Fibroblast of villous mesenchyme (primary cell): ENCODE data around the gene GDA. TPM values are rescaled to one million over a fixed set of nuclear protein-coding genes. Genes with fewer than 3 reads are reported as not detected.

Experiments used
- DNase-seq: peaks from one replicate; pipeline ENCODE4 v3.0.0-alpha.2; 2010; ENCODE audit warnings: low read depth
- H3K4me3 ChIP-seq: 2 replicates; pipeline ENCODE4 v1.5.1; 2011; ENCODE audit warnings: low read depth, mild to moderate bottlenecking, low read length
- CTCF ChIP-seq: IDR thresholded peaks from 2 replicates; pipeline ENCODE4 v1.5.1; 2012; ENCODE audit warnings: low read depth, mild to moderate bottlenecking, low read length; ENCODE audit not compliant: insufficient read depth
- total RNA-seq: library from RNA; depleted of rRNA; stranded (reverse); fragments of >200 nt; gene quantifications from 2 replicates; pipeline ENCODE4 v1.2.3, GENCODE V29; 2012

Gene GDA
- total RNA-seq, 1 donor = 4.3 TPM

- no peak overlapping the region for H3K4me3 ChIP-seq
- DNase-seq = no peak
- TF ChIP-seq CTCF = no peak
Observed at GRCh38 chr9:72129271-72130156, 19.7 kb upstream of the GDA start.

- no peak for DNase-seq
- H3K4me3 ChIP-seq = no peak overlapping the region
- TF ChIP-seq CTCF = no peak
Observed at GRCh38 chr9:72130321-72130720, 18.9 kb upstream of the GDA start.

GRCh38 chr9:72131206-72131605 is 18.0 kb upstream of the GDA start:
- no peak for DNase-seq
- TF ChIP-seq CTCF = no peak
- H3K4me3 ChIP-seq = no peak overlapping the region

- no peak overlapping the region for H3K4me3 ChIP-seq
- DNase-seq = no peak
- TF ChIP-seq CTCF = no peak
Observed at GRCh38 chr9:72132052-72132451, 17.2 kb upstream of the GDA start.

GRCh38 chr9:72133365-72134035 is 15.7 kb upstream of the GDA start:
- no peak overlapping the region for H3K4me3 ChIP-seq
- DNase-seq = no peak
- no peak for TF ChIP-seq CTCF

- H3K4me3 ChIP-seq = no peak overlapping the region
- TF ChIP-seq CTCF = no peak
- DNase-seq = no peak
Observed at GRCh38 chr9:72134801-72135200, 14.4 kb upstream of the GDA start.
